Measurements from ENCODE around the gene DCDC2C. TPM values are rescaled to one million over a fixed set of nuclear protein-coding genes. Genes with fewer than 3 reads are reported as not detected.
"Not testable (repeated sequence)": the region's sequence is repeated elsewhere in the genome, so short reads cannot be mapped to it uniquely, and the experiment has no call there.

The DCDC2C gene
- polyA plus RNA-seq, 1 donor, result 0.33 TPM

DNA sequence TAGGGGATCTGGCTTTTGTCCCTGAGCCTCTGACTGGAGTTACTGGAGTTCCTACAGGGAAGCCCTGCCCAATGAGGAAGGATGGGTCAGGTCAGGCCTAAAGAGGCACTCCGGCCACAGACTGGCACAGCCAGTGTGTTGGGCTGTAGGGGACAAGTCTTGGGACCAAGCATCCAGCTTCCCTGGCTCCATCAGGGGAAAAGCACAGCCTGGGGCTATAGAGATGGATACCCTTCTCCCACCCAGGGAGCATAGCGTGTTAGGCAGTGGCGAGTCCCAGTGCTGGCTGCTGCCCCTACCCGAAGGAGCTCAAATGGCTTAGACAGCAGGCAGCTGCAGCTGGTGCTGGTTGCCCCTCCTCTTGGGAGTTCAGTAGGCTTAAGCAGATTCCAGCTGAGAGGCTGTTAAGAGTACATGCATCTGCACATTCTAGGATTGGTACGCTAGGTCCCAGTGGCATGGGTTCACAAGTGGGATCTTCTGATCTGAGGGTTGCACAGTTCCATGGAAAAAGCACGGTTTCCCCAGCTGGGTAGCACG lies 111.4 kb downstream of the DCDC2C start:
- H3K4me3 ChIP-seq (ENCODE audit: low read length), result no peak overlapping the region
- no CpG with 5 or more reads among the region's 7 CpGs for WGBS (ENCODE audit: insufficient coverage, low lambda C conversion rate)
- H3K27ac ChIP-seq (ENCODE audit: low read length), result no peak overlapping the region
- no peaks in the 10 kb centered on the region for H3K9me3 ChIP-seq (ENCODE audit: control insufficient read depth, low read depth, low read length)
- no peaks in the 10 kb centered on the region for H3K36me3 ChIP-seq (ENCODE audit: control insufficient read depth, insufficient read depth, low read length)
- H3K27me3 ChIP-seq (ENCODE audit: control insufficient read depth, insufficient read depth, low read length), result no peaks in the 10 kb centered on the region
- DNase-seq, result no peak
- H3K4me1 ChIP-seq (ENCODE audit: control insufficient read depth, insufficient read depth, low read length), result no peaks in the 10 kb centered on the region

DNA sequence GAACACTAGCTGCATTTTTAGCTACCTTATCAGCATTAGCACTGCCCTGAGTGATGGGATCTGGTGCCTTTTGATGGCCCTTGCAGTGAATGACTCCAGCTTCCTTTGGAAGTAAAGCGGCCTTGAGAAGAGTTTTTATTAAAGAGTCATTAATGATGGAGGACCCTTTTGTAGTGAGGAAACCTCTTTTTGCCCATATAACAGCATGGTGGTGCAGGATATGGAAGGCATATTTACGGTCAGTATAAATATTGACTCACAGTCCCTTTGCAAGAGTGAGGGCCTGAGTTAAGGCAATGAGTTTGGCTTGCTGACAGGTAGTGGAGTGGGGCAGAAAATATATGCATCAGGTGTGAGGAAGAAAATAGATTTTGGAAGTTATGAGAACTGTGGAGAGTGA lies 113.8 kb downstream of the DCDC2C start:
- DNase-seq; H3K36me3 ChIP-seq (ENCODE audit: control insufficient read depth, insufficient read depth, low read length); H3K9me3 ChIP-seq (ENCODE audit: control insufficient read depth, low read depth, low read length); H3K4me1 ChIP-seq (ENCODE audit: control insufficient read depth, insufficient read depth, low read length); H3K27me3 ChIP-seq (ENCODE audit: control insufficient read depth, insufficient read depth, low read length); H3K4me3 ChIP-seq (ENCODE audit: low read length); H3K27ac ChIP-seq (ENCODE audit: low read length): not testable (repeated sequence)
- no CpG with 5 or more reads among the region's 2 CpGs for WGBS (ENCODE audit: insufficient coverage, low lambda C conversion rate)

DNA sequence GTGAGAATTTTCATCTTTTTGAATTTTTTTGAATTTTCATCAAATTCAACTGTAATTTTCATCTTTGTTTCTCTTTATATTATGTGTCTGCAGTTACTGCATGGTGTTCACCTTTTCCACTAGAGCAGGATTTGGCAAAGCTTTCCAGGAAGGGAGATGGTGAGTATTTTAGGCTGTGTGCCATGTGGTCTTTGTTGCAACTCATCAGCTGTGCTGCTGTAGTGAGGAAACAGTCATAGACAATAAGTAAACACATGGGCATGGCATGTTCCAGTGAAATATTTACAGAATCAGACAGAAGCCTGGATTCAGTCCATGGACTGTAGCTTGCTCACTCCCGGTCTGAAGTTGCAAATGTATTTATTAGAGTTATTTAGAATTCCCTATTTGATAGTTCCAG lies 120.4 kb downstream of the DCDC2C start:
- Histone ChIP-seq H3K4me3 (ENCODE audit: low read length) (no peak overlapping the region), H3K9me3 (ENCODE audit: control insufficient read depth, low read depth, low read length) (no peaks in the 10 kb centered on the region), H3K27ac (ENCODE audit: low read length) (no peak overlapping the region), H3K4me1 (ENCODE audit: control insufficient read depth, insufficient read depth, low read length) (no peaks in the 10 kb centered on the region), H3K36me3 (ENCODE audit: control insufficient read depth, insufficient read depth, low read length) (no peaks in the 10 kb centered on the region), H3K27me3 (ENCODE audit: control insufficient read depth, insufficient read depth, low read length) (no peaks in the 10 kb centered on the region)
- DNase-seq, result no peak
- WGBS (ENCODE audit: insufficient coverage, low lambda C conversion rate), result no CpG with 5 or more reads among the region's 1 CpG

DNA sequence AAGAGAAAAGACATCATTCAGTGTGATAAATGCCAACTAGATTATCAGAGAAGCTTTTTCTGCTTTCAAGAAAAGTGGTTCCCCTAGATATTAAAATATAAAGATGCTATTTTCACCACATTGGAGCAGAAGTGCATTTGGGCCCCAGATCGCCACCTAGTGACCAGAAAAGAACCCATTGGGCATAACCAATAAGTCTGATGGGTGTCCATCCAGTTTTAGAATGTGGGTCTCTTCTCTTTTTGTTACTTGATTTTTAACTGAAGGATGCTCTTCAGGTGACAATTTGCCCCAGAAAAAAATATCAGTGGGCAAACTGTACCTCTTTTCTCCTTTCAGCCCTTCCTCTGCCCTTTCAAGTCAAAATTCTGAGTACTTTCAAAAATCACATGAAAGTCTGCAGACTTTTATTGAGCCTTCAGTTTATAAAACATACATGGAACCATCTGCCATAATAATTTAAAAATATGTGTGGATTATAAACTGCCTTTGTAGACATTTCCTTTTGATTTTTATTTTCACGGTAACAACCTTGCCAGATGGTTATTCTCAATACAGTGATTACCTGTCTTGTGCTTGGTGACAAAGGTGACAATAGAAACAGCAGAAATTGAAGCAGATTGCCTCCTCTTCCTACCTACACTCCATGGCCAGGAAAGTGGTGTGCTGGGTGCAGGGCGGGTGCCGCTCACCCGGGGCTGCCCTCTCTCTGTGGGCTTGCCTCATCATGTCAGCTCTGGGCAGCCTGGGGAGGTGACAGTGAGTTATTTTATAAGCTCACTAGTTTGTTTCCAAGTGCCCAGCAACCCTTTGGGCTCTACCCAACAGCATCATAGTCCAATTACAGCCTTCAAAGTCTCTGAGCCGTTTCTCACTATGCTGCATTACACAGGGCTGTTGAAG lies 124.5 kb downstream of the DCDC2C start:
- WGBS (ENCODE audit: insufficient coverage, low lambda C conversion rate), result no CpG with 5 or more reads among the region's 6 CpGs

DNA sequence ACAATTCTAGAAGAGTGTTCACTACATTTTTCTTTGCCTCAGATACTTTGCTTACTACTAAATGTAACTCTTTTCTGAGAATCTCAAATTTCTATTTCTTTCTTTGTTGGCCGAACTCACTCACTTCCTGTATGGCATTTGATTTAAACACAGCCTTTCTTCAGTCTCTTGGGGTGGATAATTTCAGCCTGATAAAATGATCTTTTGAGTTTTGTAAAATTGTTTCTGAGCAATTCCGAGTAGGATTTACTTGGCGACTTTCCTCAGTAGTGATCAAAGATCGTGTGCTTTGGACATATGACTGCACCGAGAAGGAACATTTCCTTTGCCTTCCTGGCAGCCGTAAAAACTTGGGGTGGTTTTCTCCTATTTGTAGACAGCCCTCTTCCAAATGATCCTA lies 127.4 kb downstream of the DCDC2C start:
- 100% methylated on average over 1 of the region's 6 CpGs for WGBS (ENCODE audit: insufficient coverage, low lambda C conversion rate)
- no peak for DNase-seq
- no peaks in the 10 kb centered on the region for H3K4me1 ChIP-seq (ENCODE audit: control insufficient read depth, insufficient read depth, low read length)
- H3K27ac ChIP-seq (ENCODE audit: low read length), result no peak overlapping the region
- H3K36me3 ChIP-seq (ENCODE audit: control insufficient read depth, insufficient read depth, low read length), result no peaks in the 10 kb centered on the region
- no peaks in the 10 kb centered on the region for H3K27me3 ChIP-seq (ENCODE audit: control insufficient read depth, insufficient read depth, low read length)
- no peaks in the 10 kb centered on the region for H3K9me3 ChIP-seq (ENCODE audit: control insufficient read depth, low read depth, low read length)
- no peak overlapping the region for H3K4me3 ChIP-seq (ENCODE audit: low read length)

More for the DNA sequence above, 124.5 kb downstream of the DCDC2C start:
- Histone ChIP-seq H3K36me3 (ENCODE audit: control insufficient read depth, insufficient read depth, low read length) (no peaks in the 10 kb centered on the region), H3K27me3 (ENCODE audit: control insufficient read depth, insufficient read depth, low read length) (no peaks in the 10 kb centered on the region), H3K27ac (ENCODE audit: low read length) (no peak overlapping the region), H3K4me3 (ENCODE audit: low read length) (no peak overlapping the region), H3K4me1 (ENCODE audit: control insufficient read depth, insufficient read depth, low read length) (no peaks in the 10 kb centered on the region), H3K9me3 (ENCODE audit: control insufficient read depth, low read depth, low read length) (no peaks in the 10 kb centered on the region)
- DNase-seq, result no peak

DNA sequence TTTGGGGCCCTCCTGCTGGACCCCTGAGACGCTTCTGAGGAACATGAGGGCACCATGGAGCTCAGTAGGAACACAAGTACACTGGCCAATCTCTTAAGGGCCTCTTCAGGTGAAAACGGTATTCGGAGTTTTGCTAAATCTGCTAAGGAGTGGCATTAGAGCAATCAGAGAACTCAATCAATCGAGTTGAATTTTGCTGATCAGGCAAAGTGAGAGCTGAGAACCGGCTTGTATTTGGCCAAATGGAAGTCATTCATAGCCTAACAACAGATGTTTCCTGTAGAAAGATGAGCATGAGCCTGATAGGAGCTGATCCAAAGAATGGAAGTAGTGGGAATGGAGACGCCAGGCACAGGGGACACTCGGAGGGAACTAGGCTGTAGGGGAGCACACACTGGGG lies 133.7 kb downstream of the DCDC2C start:
- WGBS (ENCODE audit: insufficient coverage, low lambda C conversion rate), result 71% methylated on average over 2 of the region's 7 CpGs
- no peak overlapping the region for H3K27ac ChIP-seq (ENCODE audit: low read length)

DNA sequence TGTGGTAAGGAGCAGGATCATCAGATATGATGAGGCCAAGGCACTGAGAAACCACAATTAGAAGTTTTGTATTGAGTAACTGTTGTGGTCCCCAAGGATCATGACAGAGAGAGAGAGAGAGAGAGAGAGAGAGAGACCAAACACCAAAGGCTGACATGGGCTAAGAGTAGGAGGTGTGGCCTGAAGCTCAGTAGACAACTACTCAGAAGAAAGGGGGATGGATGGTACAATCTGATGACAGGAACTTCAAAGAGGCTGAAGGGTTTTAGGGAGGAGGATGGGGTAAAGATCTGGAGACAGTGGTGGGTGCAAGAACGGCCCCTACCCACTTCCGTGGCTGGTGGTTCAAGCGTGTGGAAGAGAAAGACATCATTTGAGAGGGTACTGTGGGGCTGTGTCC lies 135.0 kb downstream of the DCDC2C start:
- DNase-seq, result no peak
- H3K4me3 ChIP-seq (ENCODE audit: low read length), result no peak overlapping the region
- no peaks in the 10 kb centered on the region for H3K36me3 ChIP-seq (ENCODE audit: control insufficient read depth, insufficient read depth, low read length)
- H3K27ac ChIP-seq (ENCODE audit: low read length), result no peak overlapping the region
- no peaks in the 10 kb centered on the region for H3K4me1 ChIP-seq (ENCODE audit: control insufficient read depth, insufficient read depth, low read length)
- WGBS (ENCODE audit: insufficient coverage, low lambda C conversion rate), result no CpG with 5 or more reads among the region's 3 CpGs
- no peaks in the 10 kb centered on the region for H3K9me3 ChIP-seq (ENCODE audit: control insufficient read depth, low read depth, low read length)
- no peaks in the 10 kb centered on the region for H3K27me3 ChIP-seq (ENCODE audit: control insufficient read depth, insufficient read depth, low read length)

More for the DNA sequence above, 133.7 kb downstream of the DCDC2C start:
- H3K36me3 ChIP-seq (ENCODE audit: control insufficient read depth, insufficient read depth, low read length), result no peaks in the 10 kb centered on the region
- H3K9me3 ChIP-seq (ENCODE audit: control insufficient read depth, low read depth, low read length), result no peaks in the 10 kb centered on the region
- H3K4me1 ChIP-seq (ENCODE audit: control insufficient read depth, insufficient read depth, low read length), result no peaks in the 10 kb centered on the region
- no peak for DNase-seq
- no peak overlapping the region for H3K4me3 ChIP-seq (ENCODE audit: low read length)
- H3K27me3 ChIP-seq (ENCODE audit: control insufficient read depth, insufficient read depth, low read length), result no peaks in the 10 kb centered on the region

DNA sequence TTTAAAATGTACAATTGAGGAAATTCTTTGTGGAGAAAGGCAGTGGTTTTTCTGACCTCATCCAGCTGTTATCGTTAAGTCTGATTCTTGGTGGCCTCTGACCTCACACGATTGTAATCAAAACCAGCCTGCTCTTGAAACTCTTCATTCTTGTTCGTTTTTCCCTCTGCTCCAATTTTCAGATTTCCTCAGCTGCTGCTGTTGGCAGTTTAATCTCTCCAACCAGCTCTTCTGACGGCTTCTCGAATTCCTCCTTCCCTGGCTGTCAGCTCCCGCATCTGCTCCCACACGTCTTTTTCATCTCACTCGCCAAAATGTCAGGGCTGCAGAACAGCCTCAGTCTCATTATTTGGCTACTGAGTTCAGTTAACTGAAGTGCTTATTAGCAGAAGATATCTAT lies 136.1 kb downstream of the DCDC2C start:
- Histone ChIP-seq H3K27ac (ENCODE audit: low read length) (no peak overlapping the region), H3K9me3 (ENCODE audit: control insufficient read depth, low read depth, low read length) (peaks cover 5% of the 10 kb centered on the region), H3K36me3 (ENCODE audit: control insufficient read depth, insufficient read depth, low read length) (no peaks in the 10 kb centered on the region), H3K4me1 (ENCODE audit: control insufficient read depth, insufficient read depth, low read length) (no peaks in the 10 kb centered on the region), H3K4me3 (ENCODE audit: low read length) (no peak overlapping the region), H3K27me3 (ENCODE audit: control insufficient read depth, insufficient read depth, low read length) (no peaks in the 10 kb centered on the region)
- WGBS (ENCODE audit: insufficient coverage, low lambda C conversion rate), result 30% methylated on average over 3 of the region's 8 CpGs
- DNase-seq, result no peak

DNA sequence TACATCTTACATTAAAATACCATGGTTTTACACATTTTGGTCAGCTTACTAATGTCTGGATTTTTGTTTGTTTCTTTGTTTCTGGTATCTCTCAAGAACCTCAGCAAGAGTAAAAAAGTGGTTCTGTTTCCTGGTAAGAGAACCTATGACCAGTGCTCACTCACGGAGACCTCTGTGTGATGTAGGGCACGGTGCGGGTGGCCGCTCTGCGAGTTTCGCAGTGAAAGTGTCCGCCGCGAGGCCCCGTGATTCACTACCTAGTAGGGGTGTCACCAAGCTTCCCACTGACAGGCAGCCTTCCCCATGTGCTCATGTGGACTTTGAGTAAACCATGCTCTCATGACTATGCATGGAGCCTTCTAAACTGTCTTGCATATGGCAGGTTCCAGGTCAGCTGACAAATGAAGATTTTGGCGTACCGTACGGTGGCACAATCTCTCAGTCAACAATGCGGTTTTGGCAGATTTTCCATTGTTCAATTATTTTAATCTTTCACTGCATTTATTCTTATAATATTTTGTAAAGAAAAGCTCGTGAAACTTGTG lies 137.3 kb downstream of the DCDC2C start:
- Histone ChIP-seq H3K4me1 (ENCODE audit: control insufficient read depth, insufficient read depth, low read length) (no peaks in the 10 kb centered on the region), H3K9me3 (ENCODE audit: control insufficient read depth, low read depth, low read length) (peaks cover 5% of the 10 kb centered on the region), H3K27me3 (ENCODE audit: control insufficient read depth, insufficient read depth, low read length) (no peaks in the 10 kb centered on the region), H3K36me3 (ENCODE audit: control insufficient read depth, insufficient read depth, low read length) (no peaks in the 10 kb centered on the region), H3K27ac (ENCODE audit: low read length) (no peak overlapping the region), H3K4me3 (ENCODE audit: low read length) (no peak overlapping the region)
- WGBS (ENCODE audit: insufficient coverage, low lambda C conversion rate), result no CpG with 5 or more reads among the region's 15 CpGs
- DNase-seq, result no peak

DNA sequence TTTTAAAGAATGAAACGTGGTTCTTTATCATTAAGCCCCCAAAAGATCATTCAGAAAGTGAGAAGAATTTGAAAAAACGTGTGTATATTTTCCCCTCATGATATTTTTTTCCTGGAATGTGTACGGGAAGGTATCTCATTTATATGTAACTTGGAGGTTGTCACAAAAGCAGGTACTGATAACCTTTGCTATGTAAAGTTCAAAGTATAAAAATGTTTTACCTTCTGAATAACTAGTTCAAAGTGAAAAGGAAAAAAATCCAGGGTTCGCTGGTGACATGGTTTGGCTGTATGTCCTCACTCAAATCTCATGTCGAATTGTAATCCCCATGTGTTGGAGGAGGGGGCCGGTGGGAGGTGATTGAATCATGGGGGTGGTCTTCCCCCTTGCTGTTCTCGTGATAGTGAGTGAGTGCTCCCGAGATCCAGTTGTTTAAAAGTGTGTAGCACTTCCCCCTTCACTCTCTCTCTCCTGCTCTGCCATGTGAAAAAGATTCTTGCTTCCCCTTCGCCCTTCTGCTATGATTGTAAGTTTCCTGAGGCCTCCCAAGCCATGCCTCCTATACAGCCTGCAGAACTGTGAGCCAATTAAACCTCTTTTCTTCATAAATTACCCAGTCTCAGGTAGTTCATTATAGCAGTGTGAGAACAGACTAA lies 144.2 kb downstream of the DCDC2C start:
- no peak for DNase-seq
- no peak overlapping the region for H3K27ac ChIP-seq (ENCODE audit: low read length)
- WGBS (ENCODE audit: insufficient coverage, low lambda C conversion rate), result 10% methylated on average over 2 of the region's 9 CpGs

More for the DNA sequence above, 144.2 kb downstream of the DCDC2C start:
- H3K4me1 ChIP-seq (ENCODE audit: control insufficient read depth, insufficient read depth, low read length), result no peaks in the 10 kb centered on the region
- no peaks in the 10 kb centered on the region for H3K36me3 ChIP-seq (ENCODE audit: control insufficient read depth, insufficient read depth, low read length)
- no peaks in the 10 kb centered on the region for H3K27me3 ChIP-seq (ENCODE audit: control insufficient read depth, insufficient read depth, low read length)
- peaks cover 5% of the 10 kb centered on the region for H3K9me3 ChIP-seq (ENCODE audit: control insufficient read depth, low read depth, low read length)
- no peak overlapping the region for H3K4me3 ChIP-seq (ENCODE audit: low read length)

Data from large intestine (tissue), 3 donors.